SK-N-SH (cell line): ENCODE measurements around the gene ELFN2. TPM values are rescaled to one million over a fixed set of nuclear protein-coding genes. Genes with fewer than 3 reads are reported as not detected.
A peak's percentile ranks its signal among the peaks of the same experiment; 100 is the strongest.

Experiments
- CTCF ChIA-PET: fragments of 300-600, 350-600 bp; formaldehyde crosslinking; extraction: SDS; loops from one replicate; lab custom pipeline; 2021; lab: Yijun Ruan, JAX
- POLR2A ChIA-PET: fragments of 350-600 bp; sonication (Branson Sonifier 250); formaldehyde crosslinking; extraction: SDS; loops from one replicate; lab custom pipeline; 2020; ENCODE audit warnings: antibody characterized with exemption, inconsistent platforms; lab: Yijun Ruan, JAX
- DNase-seq: peaks from one replicate; pipeline ENCODE4 v3.0.0; 2012
- H2AFZ ChIP-seq: fragments of 200-600 bp; sonication (generic); 2 replicates; pipeline ENCODE4 v1.8.1; 2016; ENCODE audit warnings: antibody characterized with exemption, mild to moderate bottlenecking, low read depth
- H3F3A ChIP-seq: fragments of 200-600 bp; sonication (generic); replicated peaks from 2 replicates; pipeline ENCODE3; 2016; ENCODE audit warnings: antibody characterized with exemption, mild to moderate bottlenecking; ENCODE audit not compliant: insufficient read depth
- H3K27ac ChIP-seq, 2 experiments: fragments of 200-500 bp in 1 of 2; fragments of 200-600 bp in 1 of 2; sonication (Bioruptor generic) in 1 of 2; sonication (generic), shearing (Covaris generic) in 1 of 2; 2 replicates each; pipeline versions ENCODE4 v1.5.1 to v1.6.1; 2014 to 2016; ENCODE audit warnings: low read depth in 2 of 2, inconsistent platforms in 1 of 2, low read length in 1 of 2, mild to moderate bottlenecking in 1 of 2, mixed read lengths in 1 of 2
- H3K27me3 ChIP-seq: fragments of 200-600 bp; sonication (generic), shearing (Covaris generic); 2 replicates; pipeline ENCODE4 v1.6.1; 2016; ENCODE audit warnings: mixed run types; ENCODE audit not compliant: insufficient read depth
- H3K36me3 ChIP-seq, 2 experiments: fragments of 200-500 bp in 1 of 2; fragments of 200-600 bp in 1 of 2; sonication (Bioruptor generic) in 1 of 2; sonication (generic) in 1 of 2; replicated peaks in 1 of 2; 2 replicates each; pipeline versions ENCODE3 to v1.5.1; 2014 to 2016; ENCODE audit warnings: low read length in 1 of 2, mild to moderate bottlenecking in 1 of 2; ENCODE audit not compliant: insufficient read depth in 2 of 2, control insufficient read depth in 1 of 2
- H3K4me1 ChIP-seq, 2 experiments: fragments of 200-500 bp in 1 of 2; fragments of 200-600 bp in 1 of 2; sonication (Bioruptor generic) in 1 of 2; sonication (generic), shearing (Covaris generic) in 1 of 2; 2 replicates each; pipeline versions ENCODE4 v1.5.1 to v1.6.1; 2014 to 2016; ENCODE audit warnings: low read depth in 1 of 2, low read length in 1 of 2, mixed run types in 1 of 2; ENCODE audit not compliant: insufficient read depth in 2 of 2, control insufficient read depth in 1 of 2
- H3K4me2 ChIP-seq: fragments of 200-600 bp; sonication (generic), shearing (Covaris generic); 2 replicates; pipeline ENCODE4 v1.6.1; 2017; ENCODE audit warnings: mixed run types
- H3K4me3 ChIP-seq, 2 experiments: fragments of 200-500 bp in 1 of 2; fragments of 200-600 bp in 1 of 2; sonication (Bioruptor generic) in 1 of 2; sonication (generic), shearing (Covaris generic) in 1 of 2; 2 replicates each; pipeline versions ENCODE4 v1.5.1 to v1.8.1; 2014 to 2016; ENCODE audit warnings: low read depth in 2 of 2, inconsistent platforms in 1 of 2, low read length in 1 of 2, mild to moderate bottlenecking in 1 of 2, mixed read lengths in 1 of 2, moderate library complexity in 1 of 2
- H3K79me2 ChIP-seq: fragments of 200-600 bp; sonication (generic); 2 replicates; pipeline ENCODE4 v1.8.1; 2017; ENCODE audit warnings: mild to moderate bottlenecking; ENCODE audit not compliant: insufficient read depth
- H3K9ac ChIP-seq: fragments of 200-600 bp; sonication (generic); 2 replicates; pipeline ENCODE4 v1.6.1; 2017; ENCODE audit warnings: mixed run types
- H3K9me2 ChIP-seq: fragments of 200-600 bp; sonication (generic); 2 replicates; pipeline ENCODE4 v1.6.1; 2017; ENCODE audit warnings: mixed run types
- H3K9me3 ChIP-seq: fragments of 200-600 bp; sonication (generic); 2 replicates; pipeline ENCODE4 v1.6.1; 2017; ENCODE audit warnings: mixed run types, mild to moderate bottlenecking, moderate library complexity
- H4K20me1 ChIP-seq: fragments of 200-600 bp; sonication (generic); 2 replicates; pipeline ENCODE4 v1.6.1; 2017; ENCODE audit warnings: mild to moderate bottlenecking, mixed run types; ENCODE audit not compliant: insufficient read depth
- CTCF ChIP-seq: fragments of 200-600 bp; sonication (generic); IDR thresholded peaks from 2 replicates; pipeline ENCODE4 v1.6.1; 2017; ENCODE audit warnings: antibody characterized with exemption, mild to moderate bottlenecking, moderate library complexity
- ELF1 ChIP-seq: IDR thresholded peaks from 2 replicates; pipeline ENCODE4 v1.4.0; 2012
- EZH2phosphoT487 ChIP-seq: fragments of 200-600 bp; sonication (generic); IDR thresholded peaks from 2 replicates; pipeline ENCODE4 v1.6.1; 2017; ENCODE audit warnings: low read depth, mixed run types, mild to moderate bottlenecking, antibody characterized with exemption, moderate library complexity, borderline replicate concordance
- IRF3 ChIP-seq: fragments of 150-350 bp; IDR thresholded peaks from 2 replicates; pipeline ENCODE4 v1.6.1; 2016; ENCODE audit warnings: mild to moderate bottlenecking, low read depth, low read length
- JUND ChIP-seq: IDR thresholded peaks from 2 replicates; pipeline ENCODE4 v1.4.0; 2012
- MEF2A ChIP-seq: IDR thresholded peaks from 2 replicates; pipeline ENCODE4 v1.4.0; 2012; ENCODE audit warnings: low read depth, borderline replicate concordance
- MXI1 ChIP-seq: IDR thresholded peaks from 2 replicates; pipeline ENCODE4 v1.6.1; 2012; ENCODE audit warnings: mild to moderate bottlenecking, low read depth, low read length, improper control_type of control experiment
- POLR2AphosphoS5 ChIP-seq: IDR thresholded peaks from 2 replicates; pipeline ENCODE4 v1.6.1; 2012; ENCODE audit warnings: low read depth, low read length
- RAD21 ChIP-seq: IDR thresholded peaks from 2 replicates; pipeline ENCODE4 v1.6.1; 2012; ENCODE audit warnings: mild to moderate bottlenecking, low read length
- RFX5 ChIP-seq: IDR thresholded peaks from 2 replicates; pipeline ENCODE4 v1.6.1; 2012; ENCODE audit warnings: mild to moderate bottlenecking, improper control_type of control experiment, low read length
- RXRA ChIP-seq: IDR thresholded peaks from 2 replicates; pipeline ENCODE4 v1.4.0; 2012; ENCODE audit warnings: low read depth, mild to moderate bottlenecking, borderline replicate concordance
- SIN3A ChIP-seq: IDR thresholded peaks from 2 replicates; pipeline ENCODE4 v1.6.1; 2012; ENCODE audit warnings: low read depth, mild to moderate bottlenecking, low read length, moderate library complexity, borderline replicate concordance
- SMC3 ChIP-seq: IDR thresholded peaks from 2 replicates; pipeline ENCODE4 v1.6.1; 2012; ENCODE audit warnings: low read depth, low read length, improper control_type of control experiment
- TAF1 ChIP-seq: IDR thresholded peaks from 2 replicates; pipeline ENCODE4 v1.6.1; 2012; ENCODE audit warnings: low read depth, mild to moderate bottlenecking, low read length, moderate library complexity, borderline replicate concordance
- TCF12 ChIP-seq: IDR thresholded peaks from 2 replicates; pipeline ENCODE4 v1.4.0; 2012
- WGBS: methylation state at CpG from one replicate; pipeline ENCODE4 v1.1.6; 2017; ENCODE audit warnings: low lambda C conversion rate; 5-methylcytosine and 5-hydroxymethylcytosine counted together
- polyA plus RNA-seq, 3 experiments: library from polyadenylated mRNA; depleted of rRNA; stranded (reverse); fragments of >200 nt; gene quantifications; 2 replicates each; pipeline ENCODE4 v1.2.3, GENCODE V29; 2012

Gene ELFN2
- polyA plus RNA-seq, 1 of the 3 experiments (the other 2 are of a cell fraction): 2.8 TPM

DNA sequence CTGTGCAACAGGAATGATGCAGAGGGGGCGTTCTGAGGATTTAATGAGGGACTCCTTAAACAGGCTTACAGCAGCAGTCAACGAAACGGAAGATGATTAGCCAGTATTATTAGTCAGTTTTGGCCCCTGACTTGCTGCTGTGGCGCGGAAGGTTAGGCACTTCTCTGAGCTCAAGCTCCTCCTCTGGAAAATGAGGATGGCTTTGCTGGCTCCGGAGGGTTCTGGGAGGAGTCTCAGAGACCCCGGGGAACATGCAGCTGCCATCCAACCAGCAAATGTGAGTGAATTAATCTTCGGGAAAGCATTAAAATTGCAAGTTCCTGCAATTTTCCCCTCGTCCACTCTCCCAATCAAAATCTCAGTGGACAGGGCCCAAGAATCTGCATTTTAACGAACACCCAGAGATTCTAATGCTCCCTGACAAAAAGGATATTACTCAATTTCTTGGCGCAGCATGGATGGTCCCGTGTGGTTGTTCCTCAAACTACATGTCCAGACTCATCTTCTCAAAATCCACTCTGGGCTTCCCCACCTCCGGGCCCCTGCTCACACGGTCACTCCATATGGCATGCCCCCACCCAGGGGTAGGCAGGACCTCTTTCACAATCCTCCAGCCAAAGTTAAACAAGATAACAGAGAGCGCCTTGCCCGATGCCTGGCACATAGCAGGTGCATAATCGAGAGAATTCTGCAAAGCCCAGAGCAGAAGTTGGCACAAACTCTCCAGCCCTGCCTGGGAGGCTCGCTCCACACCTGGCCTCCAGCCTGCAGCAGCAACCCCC lies 6.4 kb downstream of the ELFN2 start:
- POLR2A ChIA-PET: no interaction called here
- no peaks in the 10 kb centered on the region for H3K9me3 ChIP-seq
- no peaks in the 10 kb centered on the region for H3K36me3 ChIP-seq
- peaks cover 5% of the 10 kb centered on the region; the same call in 1 of the 2 replicates for H3K27me3 ChIP-seq
- H3K79me2 ChIP-seq: no peaks in the 10 kb centered on the region
- CTCF ChIA-PET: interaction anchor here (1.1 to 2.9 kb wide), 5 partner anchors 8 to 146 kb away, joined by 3 to 11 read pairs (median 4); no protein-coding TSS in a partner anchor
- H3K27ac ChIP-seq: no peak overlapping the region
- DNase-seq: no peak
- peaks cover 0 to 4% of the 10 kb centered on the region in 2 experiments; a peak in 1 of 4 replicates for H3K4me1 ChIP-seq
- no peaks in the 10 kb centered on the region for H4K20me1 ChIP-seq
- no peaks in the 10 kb centered on the region for H3K9me2 ChIP-seq
- H3K4me3 ChIP-seq: peak overlapping the region in 1 of 2 experiments; percentile 51; a peak in 2 of 4 replicates
- H2AFZ ChIP-seq: no peak overlapping the region
- H3F3A ChIP-seq: no peaks in the 10 kb centered on the region
- H3K9ac ChIP-seq: no peak overlapping the region
- TF ChIP-seq RXRA: no peak
- no peak; the same call in 1 of the 2 replicates for TF ChIP-seq CTCF
- TF ChIP-seq IRF3: no peak
- no peak for TF ChIP-seq TCF12
- no peak for TF ChIP-seq EZH2phosphoT487
- TF ChIP-seq ELF1: no peak
- no peak for TF ChIP-seq SMC3
- TF ChIP-seq RFX5: no peak
- no peak for TF ChIP-seq SIN3A
- no peak for TF ChIP-seq MXI1
- TF ChIP-seq RAD21: no peak
- TF ChIP-seq JUND: no peak
- no peak for TF ChIP-seq MEF2A
- TF ChIP-seq TAF1: no peak
- TF ChIP-seq POLR2AphosphoS5: no peak
- WGBS: 77% methylated on average over 14 of the region's 18 CpGs
- peak overlapping the region; percentile 78 for H3K4me2 ChIP-seq
